GM12878 (cell line): ENCODE measurements around the gene FAM114A1. TPM values are rescaled to one million over a fixed set of nuclear protein-coding genes. Genes with fewer than 3 reads are reported as not detected.
A peak's percentile ranks its signal among the peaks of the same experiment; 100 is the strongest.

Experiments used
- BACH1 ChIP-seq: fragments of 450-650 bp; IDR thresholded peaks from 2 replicates; pipeline ENCODE4 v1.6.1; 2017; ENCODE audit warnings: mild to moderate bottlenecking, borderline replicate concordance
- BCL11A ChIP-seq: IDR thresholded peaks from 2 replicates; pipeline ENCODE4 v1.6.1; 2011; ENCODE audit warnings: low read depth, low read length
- BHLHE40 ChIP-seq, 2 experiments: fragments of 450-650 bp in 1 of 2; IDR thresholded peaks; 2 replicates each; pipeline ENCODE4 v1.6.1; 2011 to 2017; ENCODE audit warnings: low read depth in 2 of 2, borderline replicate concordance in 1 of 2, improper control_type of control experiment in 1 of 2, low read length in 1 of 2, mild to moderate bottlenecking in 1 of 2
- HDGF ChIP-seq: fragments of 450-650 bp; IDR thresholded peaks from 2 replicates; pipeline ENCODE4 v1.6.1; 2016; ENCODE audit warnings: antibody characterized with exemption
- KDM1A ChIP-seq: fragments of 200-600 bp; sonication (generic); IDR thresholded peaks from 2 replicates; pipeline ENCODE4 v1.6.1; 2016; ENCODE audit warnings: borderline replicate concordance
- MEF2B ChIP-seq: fragments of 450-650 bp; IDR thresholded peaks from 2 replicates; pipeline ENCODE4 v1.6.1; 2018; ENCODE audit warnings: mild to moderate bottlenecking, moderate library complexity; ENCODE audit not compliant: partially characterized antibody, poor library complexity, severe bottlenecking
- MTA3 ChIP-seq: IDR thresholded peaks from 2 replicates; pipeline ENCODE4 v1.6.1; 2012; ENCODE audit warnings: low read length, inconsistent platforms, borderline replicate concordance
- POLR2AphosphoS5 ChIP-seq: IDR thresholded peaks from 2 replicates; pipeline ENCODE4 v1.6.1; 2011; ENCODE audit warnings: mild to moderate bottlenecking, low read length, inconsistent platforms
- RAD21 ChIP-seq: IDR thresholded peaks from 2 replicates; pipeline ENCODE4 v1.6.1; 2011; ENCODE audit warnings: mild to moderate bottlenecking, low read depth, low read length, moderate library complexity; ENCODE audit not compliant: insufficient read depth
- RCOR1 ChIP-seq: conservative IDR thresholded peaks from 2 replicates; pipeline ENCODE4 v1.6.1; 2012; ENCODE audit warnings: low read depth, low read length, improper control_type of control experiment
- SMAD1 ChIP-seq: fragments of 450-650 bp; IDR thresholded peaks from 2 replicates; pipeline ENCODE4 v1.6.1; 2018; ENCODE audit warnings: mild to moderate bottlenecking, low read depth; ENCODE audit not compliant: partially characterized antibody
- SMARCA5 ChIP-seq: fragments of 450-650 bp; IDR thresholded peaks from 2 replicates; pipeline ENCODE4 v1.6.1; 2017; ENCODE audit warnings: mild to moderate bottlenecking
- SREBF2 ChIP-seq: IDR thresholded peaks from 2 replicates; pipeline ENCODE4 v1.6.1; 2012; ENCODE audit warnings: mild to moderate bottlenecking, low read length
- STAT1 ChIP-seq: fragments of 450-650 bp; conservative IDR thresholded peaks from 2 replicates; pipeline ENCODE4 v1.6.1; 2014; ENCODE audit warnings: antibody characterized with exemption, mild to moderate bottlenecking
- TAF1 ChIP-seq: IDR thresholded peaks from 2 replicates; pipeline ENCODE4 v1.6.1; 2011; ENCODE audit warnings: mild to moderate bottlenecking, low read depth, low read length, borderline replicate concordance
- TARDBP ChIP-seq: IDR thresholded peaks from 2 replicates; pipeline ENCODE4 v1.6.1; 2016; ENCODE audit warnings: borderline replicate concordance
- TCF7 ChIP-seq: IDR thresholded peaks from 2 replicates; pipeline ENCODE4 v1.6.1; 2014; ENCODE audit warnings: antibody characterized with exemption, borderline replicate concordance
- ZBED1 ChIP-seq: IDR thresholded peaks from 2 replicates; pipeline ENCODE4 v1.6.1; 2016; ENCODE audit warnings: borderline replicate concordance
- polyA plus RNA-seq, 11 experiments: library from polyadenylated mRNA; depleted of rRNA in 4 of 11; unstranded in 6 of 11; stranded (reverse) in 5 of 11; fragments of >200 nt; fragmentation: Nextera tagmentation in 4 of 11; fragmentation: Illumina TruSeq in 1 of 11; extraction: Ambion mirVana in 4 of 11; extraction: Trizol in 1 of 11; gene quantifications; 1 replicate in 1 of 11; 2 replicates in 10 of 11; pipeline versions ENCODE4 v1.2.1 to v1.2.3, GENCODE V29; 2011 to 2016; ENCODE audit warnings: inconsistent platforms in 2 of 11, missing spikeins in 2 of 11, low read depth in 1 of 11
- total RNA-seq, 4 experiments: library from RNA; depleted of rRNA in 3 of 4; stranded (reverse); fragments of >200 nt in 3 of 4; fragmentation: Illumina TruSeq in 1 of 4; extraction: Trizol in 1 of 4; gene quantifications; 2 replicates each; pipeline versions ENCODE4 v1.2.1 to v1.2.3, GENCODE V29; 2013 to 2021
- TF ChIP-seq, protein P1 (sequence below): fragments of 450-650 bp; IDR thresholded peaks from 2 replicates; pipeline ENCODE4 v1.6.1; 2017; ENCODE audit warnings: mild to moderate bottlenecking
- TF ChIP-seq, protein P2 (sequence below): fragments of 450-650 bp; IDR thresholded peaks from 2 replicates; pipeline ENCODE4 v1.6.1; 2017; ENCODE audit warnings: mild to moderate bottlenecking, low read depth, inconsistent platforms; ENCODE audit not compliant: poor library complexity, severe bottlenecking
- TF ChIP-seq, protein P3 (sequence below): fragments of 450-650 bp; IDR thresholded peaks from 2 replicates; pipeline ENCODE4 v1.6.1; 2017; ENCODE audit warnings: borderline replicate concordance
- TF ChIP-seq, protein P4 (sequence below): fragments of 450-650 bp; IDR thresholded peaks from 2 replicates; pipeline ENCODE4 v1.6.1; 2016; ENCODE audit warnings: mild to moderate bottlenecking
- TF ChIP-seq, protein P5 (sequence below): IDR thresholded peaks from 2 replicates; pipeline ENCODE4 v1.6.1; 2011; ENCODE audit warnings: borderline replicate concordance, low read depth, mild to moderate bottlenecking, moderate library complexity, mixed read lengths, low read length; ENCODE audit not compliant: insufficient read depth; ENCODE audit errors: extremely low read length

FAM114A1 gene
- total and polyA plus RNA-seq, 10 of the 15 experiments (the other 5 are each of a cell fraction or from before 2014, with no cell fraction given), result 1.3 to 6.2 (median 3.9) TPM

DNA sequence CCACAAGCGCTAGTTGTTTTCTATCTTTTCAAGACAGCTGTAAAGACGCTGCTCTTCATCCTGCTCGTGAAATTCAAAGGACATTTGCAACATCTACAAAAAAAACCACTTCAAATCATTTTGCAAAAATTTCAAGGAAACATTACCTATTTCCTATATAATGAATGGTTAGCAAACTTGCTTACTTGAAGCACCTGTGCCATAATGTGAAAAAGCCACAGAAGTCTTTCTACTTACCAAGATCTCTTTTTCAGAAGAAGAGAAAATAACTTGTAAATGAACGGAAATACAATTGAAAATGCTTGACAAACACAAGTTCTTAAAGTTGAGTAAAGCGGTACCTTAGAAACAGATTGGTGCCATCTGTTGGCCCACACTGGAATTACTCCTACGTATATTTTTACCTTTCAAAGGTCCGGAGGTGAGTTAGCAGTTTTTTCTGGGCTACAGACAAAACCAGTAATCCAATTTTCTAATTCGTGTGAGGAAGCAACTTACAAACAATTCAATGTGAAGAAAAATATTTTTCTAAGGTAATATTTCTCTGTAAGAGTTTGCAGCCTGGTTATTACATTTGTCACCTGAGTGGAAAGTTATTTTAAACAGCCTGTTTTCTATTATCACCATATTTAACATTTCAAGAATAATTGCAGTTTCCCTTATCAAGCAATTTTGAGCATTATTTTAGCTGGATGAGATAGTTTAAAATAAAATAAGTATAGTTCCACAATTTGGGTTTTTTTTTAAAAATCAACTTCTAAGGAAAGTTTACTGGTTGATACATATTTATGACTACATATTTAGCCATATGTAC, 10.9 kb upstream of the FAM114A1 start, which contains the start of gene TLR6 (continued):
- peak; percentile 88 for TF ChIP-seq RAD21
- peak; percentile 39; the same call in 1 of the 2 replicates for TF ChIP-seq BACH1
- peak; percentile 73 for TF ChIP-seq SMAD1
- TF ChIP-seq SMARCA5, result peak; percentile 80
- TF ChIP-seq, protein P1, sequence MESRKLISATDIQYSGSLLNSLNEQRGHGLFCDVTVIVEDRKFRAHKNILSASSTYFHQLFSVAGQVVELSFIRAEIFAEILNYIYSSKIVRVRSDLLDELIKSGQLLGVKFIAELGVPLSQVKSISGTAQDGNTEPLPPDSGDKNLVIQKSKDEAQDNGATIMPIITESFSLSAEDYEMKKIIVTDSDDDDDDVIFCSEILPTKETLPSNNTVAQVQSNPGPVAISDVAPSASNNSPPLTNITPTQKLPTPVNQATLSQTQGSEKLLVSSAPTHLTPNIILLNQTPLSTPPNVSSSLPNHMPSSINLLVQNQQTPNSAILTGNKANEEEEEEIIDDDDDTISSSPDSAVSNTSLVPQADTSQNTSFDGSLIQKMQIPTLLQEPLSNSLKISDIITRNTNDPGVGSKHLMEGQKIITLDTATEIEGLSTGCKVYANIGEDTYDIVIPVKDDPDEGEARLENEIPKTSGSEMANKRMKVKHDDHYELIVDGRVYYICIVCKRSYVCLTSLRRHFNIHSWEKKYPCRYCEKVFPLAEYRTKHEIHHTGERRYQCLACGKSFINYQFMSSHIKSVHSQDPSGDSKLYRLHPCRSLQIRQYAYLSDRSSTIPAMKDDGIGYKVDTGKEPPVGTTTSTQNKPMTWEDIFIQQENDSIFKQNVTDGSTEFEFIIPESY, result no peak
- peak; percentile 21 for TF ChIP-seq MEF2B
- no peak for TF ChIP-seq RCOR1
- peak; percentile 55 for TF ChIP-seq MTA3
- TF ChIP-seq, protein P2, sequence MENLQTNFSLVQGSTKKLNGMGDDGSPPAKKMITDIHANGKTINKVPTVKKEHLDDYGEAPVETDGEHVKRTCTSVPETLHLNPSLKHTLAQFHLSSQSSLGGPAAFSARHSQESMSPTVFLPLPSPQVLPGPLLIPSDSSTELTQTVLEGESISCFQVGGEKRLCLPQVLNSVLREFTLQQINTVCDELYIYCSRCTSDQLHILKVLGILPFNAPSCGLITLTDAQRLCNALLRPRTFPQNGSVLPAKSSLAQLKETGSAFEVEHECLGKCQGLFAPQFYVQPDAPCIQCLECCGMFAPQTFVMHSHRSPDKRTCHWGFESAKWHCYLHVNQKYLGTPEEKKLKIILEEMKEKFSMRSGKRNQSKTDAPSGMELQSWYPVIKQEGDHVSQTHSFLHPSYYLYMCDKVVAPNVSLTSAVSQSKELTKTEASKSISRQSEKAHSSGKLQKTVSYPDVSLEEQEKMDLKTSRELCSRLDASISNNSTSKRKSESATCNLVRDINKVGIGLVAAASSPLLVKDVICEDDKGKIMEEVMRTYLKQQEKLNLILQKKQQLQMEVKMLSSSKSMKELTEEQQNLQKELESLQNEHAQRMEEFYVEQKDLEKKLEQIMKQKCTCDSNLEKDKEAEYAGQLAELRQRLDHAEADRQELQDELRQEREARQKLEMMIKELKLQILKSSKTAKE, result peak; percentile 66
- TF ChIP-seq, protein P3, sequence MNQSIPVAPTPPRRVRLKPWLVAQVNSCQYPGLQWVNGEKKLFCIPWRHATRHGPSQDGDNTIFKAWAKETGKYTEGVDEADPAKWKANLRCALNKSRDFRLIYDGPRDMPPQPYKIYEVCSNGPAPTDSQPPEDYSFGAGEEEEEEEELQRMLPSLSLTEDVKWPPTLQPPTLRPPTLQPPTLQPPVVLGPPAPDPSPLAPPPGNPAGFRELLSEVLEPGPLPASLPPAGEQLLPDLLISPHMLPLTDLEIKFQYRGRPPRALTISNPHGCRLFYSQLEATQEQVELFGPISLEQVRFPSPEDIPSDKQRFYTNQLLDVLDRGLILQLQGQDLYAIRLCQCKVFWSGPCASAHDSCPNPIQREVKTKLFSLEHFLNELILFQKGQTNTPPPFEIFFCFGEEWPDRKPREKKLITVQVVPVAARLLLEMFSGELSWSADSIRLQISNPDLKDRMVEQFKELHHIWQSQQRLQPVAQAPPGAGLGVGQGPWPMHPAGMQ, result no peak
- TF ChIP-seq TCF7, result no peak
- no peak for TF ChIP-seq BHLHE40 (IDR thresholded peaks at IDR 0.05; ENCODE audit: borderline replicate concordance in 1 of 2, low read depth in 2 of 2, low read length in 1 of 2)
- TF ChIP-seq POLR2AphosphoS5, result peak; percentile 64; the same call in 1 of the 2 replicates
- no peak for TF ChIP-seq ZBED1
- no peak for TF ChIP-seq KDM1A
- TF ChIP-seq BCL11A, result no peak
- TF ChIP-seq, protein P4, sequence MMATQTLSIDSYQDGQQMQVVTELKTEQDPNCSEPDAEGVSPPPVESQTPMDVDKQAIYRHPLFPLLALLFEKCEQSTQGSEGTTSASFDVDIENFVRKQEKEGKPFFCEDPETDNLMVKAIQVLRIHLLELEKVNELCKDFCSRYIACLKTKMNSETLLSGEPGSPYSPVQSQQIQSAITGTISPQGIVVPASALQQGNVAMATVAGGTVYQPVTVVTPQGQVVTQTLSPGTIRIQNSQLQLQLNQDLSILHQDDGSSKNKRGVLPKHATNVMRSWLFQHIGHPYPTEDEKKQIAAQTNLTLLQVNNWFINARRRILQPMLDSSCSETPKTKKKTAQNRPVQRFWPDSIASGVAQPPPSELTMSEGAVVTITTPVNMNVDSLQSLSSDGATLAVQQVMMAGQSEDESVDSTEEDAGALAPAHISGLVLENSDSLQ, result no peak
- TF ChIP-seq TAF1, result peak; percentile 67; the same call in 1 of the 2 replicates
- no peak for TF ChIP-seq HDGF
- no peak for TF ChIP-seq TARDBP
- no peak for TF ChIP-seq SREBF2
- TF ChIP-seq, protein P5, sequence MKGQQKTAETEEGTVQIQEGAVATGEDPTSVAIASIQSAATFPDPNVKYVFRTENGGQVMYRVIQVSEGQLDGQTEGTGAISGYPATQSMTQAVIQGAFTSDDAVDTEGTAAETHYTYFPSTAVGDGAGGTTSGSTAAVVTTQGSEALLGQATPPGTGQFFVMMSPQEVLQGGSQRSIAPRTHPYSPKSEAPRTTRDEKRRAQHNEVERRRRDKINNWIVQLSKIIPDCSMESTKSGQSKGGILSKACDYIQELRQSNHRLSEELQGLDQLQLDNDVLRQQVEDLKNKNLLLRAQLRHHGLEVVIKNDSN, result no peak
- no peak for TF ChIP-seq STAT1
